GM12865 (cell line): ENCODE data around the gene SPEF1.

Experiments
- DNase-seq: peaks from one replicate; pipeline ENCODE4 v3.0.0; 2010; ENCODE audit warnings: low read depth
- H3K4me3 ChIP-seq: 2 replicates; pipeline ENCODE4 v1.5.1; 2011; ENCODE audit warnings: mild to moderate bottlenecking, low read depth, low read length, control low read depth
- CTCF ChIP-seq: IDR thresholded peaks from 2 replicates; pipeline ENCODE4 v1.5.1; 2011; ENCODE audit warnings: low read length, control low read depth, low read depth, inconsistent platforms; ENCODE audit not compliant: insufficient read depth; ENCODE audit errors: missing control alignments

Gene SPEF1

GRCh38 chr20:3728876-3729275 is 52.4 kb downstream of the SPEF1 start:
- no peak overlapping the region for H3K4me3 ChIP-seq
- no peak for DNase-seq
- TF ChIP-seq CTCF: no peak

- DNase-seq: no peak
- no peak overlapping the region for H3K4me3 ChIP-seq
- no peak for TF ChIP-seq CTCF
Observed at GRCh38 chr20:3728354-3728753, 52.9 kb downstream of the SPEF1 start.
